ENCODE data around the gene ARMC5. TPM values are rescaled to one million over a fixed set of nuclear protein-coding genes. Genes with fewer than 3 reads are reported as not detected.

Gene ARMC5
- total and polyA plus RNA-seq, 9 of the 15 experiments (the other 6 are each of a cell fraction or from before 2014, with no cell fraction given) = 0.11 to 13.5 (median 2.1) TPM

GRCh38 chr16:31477220-31478216 lies 18.2 kb downstream of the ARMC5 start (continued):
- peak; percentile 27 for TF ChIP-seq HMGN3 (IDR thresholded peaks at IDR 0.05; ENCODE audit: borderline replicate concordance, extremely low read depth, insufficient read length, low read depth, low read length)
- no peak for TF ChIP-seq ZBTB12 (CRISPR knock-in tag; IDR thresholded peaks at IDR 0.05)
- TF ChIP-seq, protein P1, sequence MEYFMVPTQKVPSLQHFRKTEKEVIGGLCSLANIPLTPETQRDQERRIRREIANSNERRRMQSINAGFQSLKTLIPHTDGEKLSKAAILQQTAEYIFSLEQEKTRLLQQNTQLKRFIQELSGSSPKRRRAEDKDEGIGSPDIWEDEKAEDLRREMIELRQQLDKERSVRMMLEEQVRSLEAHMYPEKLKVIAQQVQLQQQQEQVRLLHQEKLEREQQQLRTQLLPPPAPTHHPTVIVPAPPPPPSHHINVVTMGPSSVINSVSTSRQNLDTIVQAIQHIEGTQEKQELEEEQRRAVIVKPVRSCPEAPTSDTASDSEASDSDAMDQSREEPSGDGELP (CRISPR knock-in tag; IDR thresholded peaks at IDR 0.05; ENCODE audit: borderline replicate concordance) = peak; percentile 30; the same call in 1 of the 2 replicates
- TF ChIP-seq, protein P2, sequence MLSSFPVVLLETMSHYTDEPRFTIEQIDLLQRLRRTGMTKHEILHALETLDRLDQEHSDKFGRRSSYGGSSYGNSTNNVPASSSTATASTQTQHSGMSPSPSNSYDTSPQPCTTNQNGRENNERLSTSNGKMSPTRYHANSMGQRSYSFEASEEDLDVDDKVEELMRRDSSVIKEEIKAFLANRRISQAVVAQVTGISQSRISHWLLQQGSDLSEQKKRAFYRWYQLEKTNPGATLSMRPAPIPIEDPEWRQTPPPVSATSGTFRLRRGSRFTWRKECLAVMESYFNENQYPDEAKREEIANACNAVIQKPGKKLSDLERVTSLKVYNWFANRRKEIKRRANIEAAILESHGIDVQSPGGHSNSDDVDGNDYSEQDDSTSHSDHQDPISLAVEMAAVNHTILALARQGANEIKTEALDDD (IDR thresholded peaks at IDR 0.05) = no peak
- TF ChIP-seq ZNF507 (tag; conservative IDR thresholded peaks at IDR 0.05) = no peak
- TF ChIP-seq TAF1 (IDR thresholded peaks at IDR 0.05; ENCODE audit: control insufficient read depth, extremely low read depth, insufficient read depth, low read length, severe bottlenecking) = peak; percentile 32
- peak; percentile 54; the same call in 1 of the 2 replicates for TF ChIP-seq PHF8 (IDR thresholded peaks at IDR 0.05; ENCODE audit: borderline replicate concordance, low read length)
- 0 out of 4 replicates have a peak, but pooled peaks of 1 of the 2 experiments have one; percentile 1 for TF ChIP-seq HDAC1 (IDR thresholded peaks at IDR 0.05)
- TF ChIP-seq CREBBP (IDR thresholded peaks at IDR 0.05; ENCODE audit: low read depth, low read length) = no peak
- peak; percentile 55 for TF ChIP-seq ELF1 (tag; IDR thresholded peaks at IDR 0.05)
- TF ChIP-seq ZBTB17 (CRISPR knock-in tag; IDR thresholded peaks at IDR 0.05) = 0 out of 2 replicates have a peak, but pooled peaks have one; percentile 45
- TF ChIP-seq IRF1 (CRISPR knock-in tag; IDR thresholded peaks at IDR 0.05; ENCODE audit: borderline replicate concordance) = no peak
- TF ChIP-seq ATF7 (IDR thresholded peaks at IDR 0.05) = peak; percentile 16; the same call in 1 of the 2 replicates
- TF ChIP-seq VEZF1 (CRISPR knock-in tag; IDR thresholded peaks at IDR 0.05) = peak; percentile 64
- no peak for TF ChIP-seq ZNF143 (CRISPR knock-in tag; IDR thresholded peaks at IDR 0.05)
- TF ChIP-seq BHLHE40 (IDR thresholded peaks at IDR 0.05; ENCODE audit: low read length) = peak; percentile 41
- TF ChIP-seq, protein P3, sequence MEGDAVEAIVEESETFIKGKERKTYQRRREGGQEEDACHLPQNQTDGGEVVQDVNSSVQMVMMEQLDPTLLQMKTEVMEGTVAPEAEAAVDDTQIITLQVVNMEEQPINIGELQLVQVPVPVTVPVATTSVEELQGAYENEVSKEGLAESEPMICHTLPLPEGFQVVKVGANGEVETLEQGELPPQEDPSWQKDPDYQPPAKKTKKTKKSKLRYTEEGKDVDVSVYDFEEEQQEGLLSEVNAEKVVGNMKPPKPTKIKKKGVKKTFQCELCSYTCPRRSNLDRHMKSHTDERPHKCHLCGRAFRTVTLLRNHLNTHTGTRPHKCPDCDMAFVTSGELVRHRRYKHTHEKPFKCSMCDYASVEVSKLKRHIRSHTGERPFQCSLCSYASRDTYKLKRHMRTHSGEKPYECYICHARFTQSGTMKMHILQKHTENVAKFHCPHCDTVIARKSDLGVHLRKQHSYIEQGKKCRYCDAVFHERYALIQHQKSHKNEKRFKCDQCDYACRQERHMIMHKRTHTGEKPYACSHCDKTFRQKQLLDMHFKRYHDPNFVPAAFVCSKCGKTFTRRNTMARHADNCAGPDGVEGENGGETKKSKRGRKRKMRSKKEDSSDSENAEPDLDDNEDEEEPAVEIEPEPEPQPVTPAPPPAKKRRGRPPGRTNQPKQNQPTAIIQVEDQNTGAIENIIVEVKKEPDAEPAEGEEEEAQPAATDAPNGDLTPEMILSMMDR (IDR thresholded peaks at IDR 0.05 in 2 of 3, conservative IDR thresholded peaks at IDR 0.05 in 1 of 3; ENCODE audit: insufficient read depth in 2 of 3, low read depth in 1 of 3, low read length in 3 of 3) = peak; percentile 64 to 86 (median 79)
- TF ChIP-seq ADNP (tag; IDR thresholded peaks at IDR 0.05) = no peak
